K562 (cell line): ENCODE results near the gene FAM83F. TPM values are rescaled to one million over a fixed set of nuclear protein-coding genes. Genes with fewer than 3 reads are reported as not detected.

ENCODE experiments used
- CUX1 ChIP-seq: fragments of 200-800 bp; sonication (Bioruptor generic); IDR thresholded peaks from 2 replicates; pipeline ENCODE4 v1.6.1; 2016; ENCODE audit warnings: missing genetic modification characterization, missing compliant biosample characterization
- EHMT2 ChIP-seq: fragments of 450-650 bp; IDR thresholded peaks from 2 replicates; pipeline ENCODE4 v1.6.1; 2018; ENCODE audit warnings: antibody characterized with exemption
- ETV1 ChIP-seq: fragments of 450-650 bp; conservative IDR thresholded peaks from 2 replicates; pipeline ENCODE4 v1.6.1; 2016; ENCODE audit warnings: missing genetic modification characterization, control low read depth, low read depth, missing compliant biosample characterization
- FOXA1 ChIP-seq: fragments of 450-650 bp; IDR thresholded peaks from 2 replicates; pipeline ENCODE4 v1.6.1; 2016; ENCODE audit warnings: mild to moderate bottlenecking, borderline replicate concordance
- FOXM1 ChIP-seq, 2 experiments: fragments of 450-650 bp in 1 of 2; sonication (generic) in 1 of 2; formaldehyde crosslinking in 1 of 2; IDR thresholded peaks; 2 replicates each; pipeline versions ENCODE4 v1.6.1 to v1.9.0; 2017 to 2022; ENCODE audit warnings: low read depth in 2 of 2, mild to moderate bottlenecking in 2 of 2, missing genetic modification reagents in 1 of 2, moderate library complexity in 1 of 2
- GTF2E2 ChIP-seq: fragments of 200-800 bp; sonication (Bioruptor generic); IDR thresholded peaks from 2 replicates; pipeline ENCODE4 v1.6.1; 2016; ENCODE audit warnings: missing genetic modification characterization, missing compliant biosample characterization
- HMGXB4 ChIP-seq: sonication (generic); formaldehyde crosslinking; IDR thresholded peaks from 2 replicates; pipeline ENCODE4 v1.8.1; 2023; ENCODE audit warnings: mild to moderate bottlenecking, missing genetic modification reagents
- RFX7 ChIP-seq: fragments of 250-450 bp; sonication (Bioruptor Pico); IDR thresholded peaks from 2 replicates; pipeline ENCODE4 v1.5.1; 2021; ENCODE audit warnings: mild to moderate bottlenecking
- ZBTB8A ChIP-seq: fragments of 450-650 bp; IDR thresholded peaks from 2 replicates; pipeline ENCODE4 v1.6.1; 2018; ENCODE audit warnings: mild to moderate bottlenecking, moderate library complexity; ENCODE audit not compliant: partially characterized antibody
- ZMIZ1 ChIP-seq, 2 experiments: fragments of 150-350 bp in 1 of 2; IDR thresholded peaks; 2 replicates each; pipeline ENCODE4 v1.6.1; 2012 to 2016; ENCODE audit warnings: low read depth in 2 of 2, low read length in 2 of 2, mild to moderate bottlenecking in 1 of 2, moderate library complexity in 1 of 2
- ZNF12 ChIP-seq: sonication (generic); formaldehyde crosslinking; IDR thresholded peaks from 2 replicates; pipeline ENCODE4 v1.4.0; 2020; ENCODE audit warnings: mild to moderate bottlenecking, missing genetic modification reagents
- ZNF232 ChIP-seq: sonication (generic); formaldehyde crosslinking; IDR thresholded peaks from 2 replicates; pipeline ENCODE4 v1.8.0; 2022; ENCODE audit warnings: mild to moderate bottlenecking, missing genetic modification reagents
- ZNF395 ChIP-seq: fragments of 200-800 bp; sonication (Bioruptor generic); IDR thresholded peaks from 2 replicates; pipeline ENCODE4 v1.6.1; 2017; ENCODE audit warnings: missing genetic modification characterization, missing compliant biosample characterization
- ZNF444 ChIP-seq: fragments of 250-450 bp; sonication (Bioruptor Pico); IDR thresholded peaks from 2 replicates; pipeline ENCODE4 v1.4.0; 2020; ENCODE audit warnings: mild to moderate bottlenecking, moderate library complexity
- ZNF780A ChIP-seq: fragments of 250-450 bp; sonication (Bioruptor Pico); IDR thresholded peaks from 2 replicates; pipeline ENCODE4 v1.5.0; 2021; ENCODE audit warnings: mild to moderate bottlenecking
- polyA plus RNA-seq, 8 experiments: library from polyadenylated mRNA; depleted of rRNA in 4 of 8; stranded (reverse) in 5 of 8; unstranded in 3 of 8; fragments of >200 nt; fragmentation: Nextera tagmentation in 2 of 8; fragmentation: Illumina TruSeq in 1 of 8; extraction: Ambion mirVana in 2 of 8; extraction: Trizol in 1 of 8; gene quantifications; 2 replicates each; pipeline versions ENCODE4 v1.2.1 to v1.2.3, GENCODE V29; 2011 to 2014; ENCODE audit warnings: inconsistent platforms in 1 of 8, missing spikeins in 1 of 8
- total RNA-seq, 7 experiments: library from RNA; depleted of rRNA in 6 of 7; stranded (reverse); fragments of >200 nt in 6 of 7; fragmentation: Illumina TruSeq in 2 of 7; extraction: Trizol in 2 of 7; gene quantifications; 2 replicates each; pipeline versions ENCODE4 v1.2.1 to v1.2.3, GENCODE V29; 2011 to 2021; ENCODE audit warnings: low replicate concordance in 1 of 7

FAM83F gene
- total and polyA plus RNA-seq, 9 of the 15 experiments (the other 6 are each of a cell fraction or from before 2014, with no cell fraction given): under 0.01 to 0.13 (median 0.04) TPM; not detected in 1

GRCh38 chr22:40055143-40055883 lies 60.6 kb downstream of the FAM83F start (continued):
- TF ChIP-seq ZNF444 (CRISPR knock-in tag): no peak
- peak; percentile 87 for TF ChIP-seq ETV1 (tag)
- no peak for TF ChIP-seq RFX7 (CRISPR knock-in tag)
- no peak for TF ChIP-seq ZBTB8A
- TF ChIP-seq ZNF780A (CRISPR knock-in tag): no peak
- 0 out of 2 replicates have a peak, but pooled peaks have one; percentile 28 for TF ChIP-seq EHMT2
- TF ChIP-seq GTF2E2 (tag): no peak
- no peak for TF ChIP-seq FOXA1
- no peak for TF ChIP-seq ZNF12 (CRISPR knock-in tag)
- no peak for TF ChIP-seq ZNF395
- TF ChIP-seq HMGXB4 (CRISPR knock-in tag): no peak
- peak; percentile 45; the same call in 1 of the 2 replicates for TF ChIP-seq FOXM1 (IDR thresholded peaks at IDR 0.05; ENCODE audit: low read depth)
- TF ChIP-seq FOXM1 (CRISPR knock-in tag; IDR thresholded peaks at IDR 0.05; ENCODE audit: low read depth): no peak
- TF ChIP-seq ZNF232 (CRISPR knock-in tag): no peak
- TF ChIP-seq ZMIZ1 (IDR thresholded peaks at IDR 0.05; ENCODE audit: low read depth in 2 of 2, low read length in 2 of 2): peak in 1 of 2 experiments; percentile 44; a peak in 1 of 4 replicates
- TF ChIP-seq CUX1 (CRISPR knock-in tag): no peak
